ENCODE data around the gene ZBTB20.

GRCh38 chr3:114669614-114670013, 477.5 kb downstream of the ZBTB20 start:
- no peak for TF ChIP-seq CTCF (IDR thresholded peaks at IDR 0.05; ENCODE audit: low read depth, low read length, missing input control)
- TF ChIP-seq RAD21 (IDR thresholded peaks at IDR 0.05), result no peak
- no peak for TF ChIP-seq REST (IDR thresholded peaks at IDR 0.05)
- no peak for TF ChIP-seq GABPA (IDR thresholded peaks at IDR 0.05 in 1 of 2, conservative IDR thresholded peaks at IDR 0.05 in 1 of 2)
- TF ChIP-seq ATF3 (IDR thresholded peaks at IDR 0.05), result no peak
- TF ChIP-seq YY1 (IDR thresholded peaks at IDR 0.05), result no peak
- TF ChIP-seq ZBTB33 (IDR thresholded peaks at IDR 0.05), result no peak
- TF ChIP-seq RXRA (IDR thresholded peaks at IDR 0.05), result no peak
- no peak for TF ChIP-seq SP1 (IDR thresholded peaks at IDR 0.05)
- no peak for TF ChIP-seq EGR1 (IDR thresholded peaks at IDR 0.05; ENCODE audit: low read depth in 2 of 2)
- no peak for TF ChIP-seq TAF1 (conservative IDR thresholded peaks at IDR 0.05)

Data from liver (tissue), 3 donors.